ENCODE data around the gene RAP1GAP.

DNA sequence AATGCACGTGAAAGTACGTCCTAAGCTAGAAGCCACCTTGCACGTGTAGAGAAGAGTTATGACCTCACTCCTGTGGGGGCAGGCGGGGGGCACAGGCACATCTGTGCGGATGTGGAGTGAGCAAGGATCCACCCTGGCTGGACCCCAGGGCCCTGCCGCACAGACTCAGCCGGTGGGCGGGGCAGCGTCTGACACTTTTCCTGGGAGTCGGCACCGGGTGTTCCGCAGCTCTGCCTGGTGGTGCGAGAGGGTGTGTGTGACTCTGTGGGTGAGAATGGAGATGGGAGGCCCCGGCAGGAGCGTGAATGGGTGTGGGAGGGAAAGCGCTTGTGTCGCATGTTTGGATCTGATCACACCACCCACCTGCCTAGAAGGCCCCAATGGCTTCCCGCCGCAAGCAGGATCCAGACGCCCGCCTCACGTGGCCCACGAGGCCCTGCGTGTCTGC is 29.5 kb downstream of the RAP1GAP start:
- TF ChIP-seq, protein P1, sequence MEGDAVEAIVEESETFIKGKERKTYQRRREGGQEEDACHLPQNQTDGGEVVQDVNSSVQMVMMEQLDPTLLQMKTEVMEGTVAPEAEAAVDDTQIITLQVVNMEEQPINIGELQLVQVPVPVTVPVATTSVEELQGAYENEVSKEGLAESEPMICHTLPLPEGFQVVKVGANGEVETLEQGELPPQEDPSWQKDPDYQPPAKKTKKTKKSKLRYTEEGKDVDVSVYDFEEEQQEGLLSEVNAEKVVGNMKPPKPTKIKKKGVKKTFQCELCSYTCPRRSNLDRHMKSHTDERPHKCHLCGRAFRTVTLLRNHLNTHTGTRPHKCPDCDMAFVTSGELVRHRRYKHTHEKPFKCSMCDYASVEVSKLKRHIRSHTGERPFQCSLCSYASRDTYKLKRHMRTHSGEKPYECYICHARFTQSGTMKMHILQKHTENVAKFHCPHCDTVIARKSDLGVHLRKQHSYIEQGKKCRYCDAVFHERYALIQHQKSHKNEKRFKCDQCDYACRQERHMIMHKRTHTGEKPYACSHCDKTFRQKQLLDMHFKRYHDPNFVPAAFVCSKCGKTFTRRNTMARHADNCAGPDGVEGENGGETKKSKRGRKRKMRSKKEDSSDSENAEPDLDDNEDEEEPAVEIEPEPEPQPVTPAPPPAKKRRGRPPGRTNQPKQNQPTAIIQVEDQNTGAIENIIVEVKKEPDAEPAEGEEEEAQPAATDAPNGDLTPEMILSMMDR (IDR thresholded peaks at IDR 0.05) = no peak
- no peak for TF ChIP-seq POLR2A (IDR thresholded peaks at IDR 0.05)
